Tibial nerve (tissue), 4 donors: ENCODE results near the gene GTPBP4.

Source experiments
- EP300 ChIP-seq, 2 donors: sonication (generic); formaldehyde crosslinking; IDR thresholded peaks; one replicate each; pipeline ENCODE4 v1.6.1; 2017; ENCODE audit warnings: antibody characterized with exemption in 2 of 2, mild to moderate bottlenecking in 1 of 2
- TF ChIP-seq, protein P1 (sequence below), 5 experiments: fragments of 200-600 bp in 3 of 5; fragments of 450-650 bp in 2 of 5; sonication (generic) in 3 of 5; IDR thresholded peaks; one replicate each; pipeline ENCODE4 v1.5.1; 2016 to 2019; ENCODE audit warnings: antibody characterized with exemption in 5 of 5, mild to moderate bottlenecking in 3 of 5, moderate library complexity in 2 of 5

DNA sequence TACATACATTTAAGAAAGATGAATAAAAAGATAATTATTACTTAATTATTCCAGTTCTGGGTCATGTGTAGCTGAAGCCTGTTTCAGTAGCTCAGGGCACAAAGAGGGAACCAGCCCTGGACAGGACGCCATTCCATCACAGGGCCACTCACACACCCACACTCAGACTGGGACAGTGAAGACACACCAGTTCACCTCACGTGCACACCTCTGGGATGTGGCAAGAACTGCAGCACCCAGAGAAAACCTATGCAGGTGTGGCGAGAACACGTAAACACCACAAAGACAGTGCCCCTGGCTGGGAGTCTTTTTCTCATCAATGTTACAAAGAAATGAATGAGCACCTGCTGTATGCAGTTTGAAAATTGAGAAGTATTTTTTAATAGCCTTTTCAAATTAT is 62.3 kb downstream of the GTPBP4 start:
- TF ChIP-seq, protein P1, sequence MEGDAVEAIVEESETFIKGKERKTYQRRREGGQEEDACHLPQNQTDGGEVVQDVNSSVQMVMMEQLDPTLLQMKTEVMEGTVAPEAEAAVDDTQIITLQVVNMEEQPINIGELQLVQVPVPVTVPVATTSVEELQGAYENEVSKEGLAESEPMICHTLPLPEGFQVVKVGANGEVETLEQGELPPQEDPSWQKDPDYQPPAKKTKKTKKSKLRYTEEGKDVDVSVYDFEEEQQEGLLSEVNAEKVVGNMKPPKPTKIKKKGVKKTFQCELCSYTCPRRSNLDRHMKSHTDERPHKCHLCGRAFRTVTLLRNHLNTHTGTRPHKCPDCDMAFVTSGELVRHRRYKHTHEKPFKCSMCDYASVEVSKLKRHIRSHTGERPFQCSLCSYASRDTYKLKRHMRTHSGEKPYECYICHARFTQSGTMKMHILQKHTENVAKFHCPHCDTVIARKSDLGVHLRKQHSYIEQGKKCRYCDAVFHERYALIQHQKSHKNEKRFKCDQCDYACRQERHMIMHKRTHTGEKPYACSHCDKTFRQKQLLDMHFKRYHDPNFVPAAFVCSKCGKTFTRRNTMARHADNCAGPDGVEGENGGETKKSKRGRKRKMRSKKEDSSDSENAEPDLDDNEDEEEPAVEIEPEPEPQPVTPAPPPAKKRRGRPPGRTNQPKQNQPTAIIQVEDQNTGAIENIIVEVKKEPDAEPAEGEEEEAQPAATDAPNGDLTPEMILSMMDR (IDR thresholded peaks at IDR 0.05) = no peak
- TF ChIP-seq EP300 (IDR thresholded peaks at IDR 0.05) = no peak
